Measurements from ENCODE around the gene LRRC3C. TPM values are rescaled to one million over a fixed set of nuclear protein-coding genes. Genes with fewer than 3 reads are reported as not detected.

Gene LRRC3C
- total RNA-seq, 1 experiment from 2014 or later: not detected

GRCh38 chr17:39928858-39929645 is 1.5 kb downstream of the LRRC3C start:
- DNase-seq (ENCODE audit: low spot score): no peak
- H3K4me3 ChIP-seq (ENCODE audit: low read depth, low read length, poor library complexity, severe bottlenecking): no peak overlapping the region
- no TSS peak for BruUV-seq (replicated peaks)
- H3K27ac ChIP-seq (ENCODE audit: low read depth, low read length, poor library complexity, severe bottlenecking): no peak overlapping the region
- intact Hi-C loops (cut with micrococcal nuclease; ENCODE audit: unreplicated experiment): no loop called here
- no peaks in the 10 kb centered on the region for H3K4me1 ChIP-seq (ENCODE audit: insufficient read depth, low read length, poor library complexity, severe bottlenecking)
- CTCF ChIA-PET: no interaction called here
- H3K27me3 ChIP-seq (replicated peaks; ENCODE audit: insufficient read depth, low read depth, low read length, poor library complexity): no peaks in the 10 kb centered on the region
- no peaks in the 10 kb centered on the region for H3K9me3 ChIP-seq (ENCODE audit: low read depth, low read length, poor library complexity, severe bottlenecking)
- TF ChIP-seq CTCF (conservative IDR thresholded peaks at IDR 0.05; ENCODE audit: low read depth, low read length) (no peak), EZH2 (IDR thresholded peaks at IDR 0.05; ENCODE audit: borderline replicate concordance, low read depth, low read length, poor library complexity, severe bottlenecking) (no peak)
- no peaks in the 10 kb centered on the region for H3K36me3 ChIP-seq (ENCODE audit: insufficient read depth, low read length, poor library complexity, severe bottlenecking)
- POLR2A ChIA-PET (ENCODE audit: low non-redundant PET): no interaction called here

- POLR2A ChIA-PET (ENCODE audit: low non-redundant PET): no interaction called here
- no peak for DNase-seq (ENCODE audit: low spot score)
- intact Hi-C loops (cut with micrococcal nuclease; ENCODE audit: unreplicated experiment): no loop called here
- no peaks in the 10 kb centered on the region for H3K36me3 ChIP-seq (ENCODE audit: insufficient read depth, low read length, poor library complexity, severe bottlenecking)
- TF ChIP-seq EZH2 (IDR thresholded peaks at IDR 0.05; ENCODE audit: borderline replicate concordance, low read depth, low read length, poor library complexity, severe bottlenecking): no peak
- TF ChIP-seq CTCF (conservative IDR thresholded peaks at IDR 0.05; ENCODE audit: low read depth, low read length): no peak
- no TSS peak for BruUV-seq (replicated peaks)
- no peaks in the 10 kb centered on the region for H3K4me1 ChIP-seq (ENCODE audit: insufficient read depth, low read length, poor library complexity, severe bottlenecking)
- H3K4me3 ChIP-seq (ENCODE audit: low read depth, low read length, poor library complexity, severe bottlenecking): no peak overlapping the region
- CTCF ChIA-PET: no interaction called here
- no peak overlapping the region for H3K27ac ChIP-seq (ENCODE audit: low read depth, low read length, poor library complexity, severe bottlenecking)
- no peaks in the 10 kb centered on the region for H3K9me3 ChIP-seq (ENCODE audit: low read depth, low read length, poor library complexity, severe bottlenecking)
- no peaks in the 10 kb centered on the region for H3K27me3 ChIP-seq (replicated peaks; ENCODE audit: insufficient read depth, low read depth, low read length, poor library complexity)
These were observed 2.3 kb downstream of the LRRC3C start for GRCh38 chr17:39929646-39930407.

GRCh38 chr17:39933912-39934311 is 6.4 kb downstream of the LRRC3C start:
- ChIA-PET CTCF (no interaction called here), POLR2A (ENCODE audit: low non-redundant PET) (no interaction called here)
- Histone ChIP-seq H3K4me3 (ENCODE audit: low read depth, low read length, poor library complexity, severe bottlenecking) (no peak overlapping the region), H3K27ac (ENCODE audit: low read depth, low read length, poor library complexity, severe bottlenecking) (no peak overlapping the region), H3K4me1 (ENCODE audit: insufficient read depth, low read length, poor library complexity, severe bottlenecking) (no peaks in the 10 kb centered on the region), H3K27me3 (replicated peaks; ENCODE audit: insufficient read depth, low read depth, low read length, poor library complexity) (no peaks in the 10 kb centered on the region), H3K9me3 (ENCODE audit: low read depth, low read length, poor library complexity, severe bottlenecking) (no peaks in the 10 kb centered on the region), H3K36me3 (ENCODE audit: insufficient read depth, low read length, poor library complexity, severe bottlenecking) (no peaks in the 10 kb centered on the region)
- intact Hi-C loops (cut with micrococcal nuclease; ENCODE audit: unreplicated experiment): no loop called here
- no TSS peak for BruUV-seq (replicated peaks)
- no peak for DNase-seq (ENCODE audit: low spot score)
- TF ChIP-seq CTCF (conservative IDR thresholded peaks at IDR 0.05; ENCODE audit: low read depth, low read length) (no peak), EZH2 (IDR thresholded peaks at IDR 0.05; ENCODE audit: borderline replicate concordance, low read depth, low read length, poor library complexity, severe bottlenecking) (no peak)

Measured in A673 (cell line).